SHP77 treated with DMSO at 0.1 percent for 48 hours (cell line): ENCODE results near the gene OR10G7.
A peak's percentile ranks its signal among the peaks of the same experiment; 100 is the strongest.

Experiments
- DNase-seq: peaks from one replicate; lab custom pipeline; 2025; lab: John Stamatoyannopoulos, UW

The OR10G7 gene

GRCh38 chr11:124041254-124041653 is at the start of gene OR10G7:
Gene OR10G7, minus strand, starts transcription at chr11:124041325. Its CDS starts 2,324 bp downstream, at chr11:124039001.
- DNase-seq: no peak

DNA sequence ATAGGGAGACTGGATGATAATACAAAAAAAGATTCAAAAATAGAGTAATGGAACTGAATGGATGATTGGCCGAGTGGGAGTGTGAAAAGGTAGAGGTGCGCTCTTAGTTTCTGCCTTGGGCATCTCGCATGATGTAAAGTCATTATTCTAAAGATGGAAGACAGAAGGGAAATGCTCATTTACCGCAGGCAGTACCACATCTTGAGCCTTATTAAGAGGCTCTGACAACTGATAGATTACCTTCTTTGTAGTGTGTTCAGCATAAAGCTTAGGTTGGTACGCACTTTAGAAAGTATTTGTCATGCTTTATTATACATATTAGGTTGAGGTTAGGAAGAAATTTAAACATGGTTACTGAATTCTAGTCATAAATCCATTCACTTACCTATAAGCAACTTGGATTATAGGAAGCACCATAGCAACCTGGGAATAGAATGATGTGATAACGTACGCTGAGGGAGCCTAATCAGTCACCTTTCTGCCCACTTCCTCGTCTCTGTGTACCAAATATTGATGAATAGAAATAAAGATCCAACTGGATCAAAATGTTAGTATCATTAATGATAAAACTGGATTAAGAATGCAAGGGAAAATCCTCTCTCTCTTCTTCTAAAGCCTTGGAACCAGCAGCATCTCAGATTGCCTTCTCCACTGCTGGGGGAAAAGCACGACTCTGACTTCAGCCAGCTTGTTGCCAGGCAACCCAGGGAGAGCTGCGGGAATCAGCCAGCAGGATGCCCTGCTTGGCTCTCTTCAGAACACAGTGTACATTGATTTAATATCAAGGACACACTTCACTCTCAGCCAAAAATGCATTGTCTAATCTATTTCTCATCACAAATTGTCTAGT is 45.1 kb upstream of the OR10G7 start:
- DNase-seq: no peak

- no peak for DNase-seq
Observed at GRCh38 chr11:124085583-124085982, 44.5 kb upstream of the OR10G7 start.

DNA sequence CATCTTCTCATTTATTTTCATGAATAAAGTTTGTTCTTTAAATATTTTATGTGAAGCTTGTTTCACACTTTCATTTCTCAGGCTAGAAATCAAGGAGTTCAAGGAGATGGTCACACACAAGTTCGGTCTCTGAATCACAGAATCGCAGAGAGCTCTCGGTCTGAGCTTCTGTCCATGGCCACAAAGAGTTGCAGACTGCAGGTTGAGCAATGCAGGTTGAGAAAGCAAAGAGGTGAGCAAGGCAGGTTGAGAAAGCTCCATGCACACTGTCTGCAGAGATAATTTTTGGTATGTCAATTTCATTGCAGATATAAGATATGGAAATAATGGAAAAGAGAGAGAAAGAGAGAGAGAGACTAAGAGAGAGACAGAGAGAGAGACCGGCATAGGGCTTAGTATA is 41.2 kb upstream of the OR10G7 start:
- DNase-seq: no peak

- no peak for DNase-seq
Observed at GRCh38 chr11:124081483-124081882, 40.4 kb upstream of the OR10G7 start.

DNA sequence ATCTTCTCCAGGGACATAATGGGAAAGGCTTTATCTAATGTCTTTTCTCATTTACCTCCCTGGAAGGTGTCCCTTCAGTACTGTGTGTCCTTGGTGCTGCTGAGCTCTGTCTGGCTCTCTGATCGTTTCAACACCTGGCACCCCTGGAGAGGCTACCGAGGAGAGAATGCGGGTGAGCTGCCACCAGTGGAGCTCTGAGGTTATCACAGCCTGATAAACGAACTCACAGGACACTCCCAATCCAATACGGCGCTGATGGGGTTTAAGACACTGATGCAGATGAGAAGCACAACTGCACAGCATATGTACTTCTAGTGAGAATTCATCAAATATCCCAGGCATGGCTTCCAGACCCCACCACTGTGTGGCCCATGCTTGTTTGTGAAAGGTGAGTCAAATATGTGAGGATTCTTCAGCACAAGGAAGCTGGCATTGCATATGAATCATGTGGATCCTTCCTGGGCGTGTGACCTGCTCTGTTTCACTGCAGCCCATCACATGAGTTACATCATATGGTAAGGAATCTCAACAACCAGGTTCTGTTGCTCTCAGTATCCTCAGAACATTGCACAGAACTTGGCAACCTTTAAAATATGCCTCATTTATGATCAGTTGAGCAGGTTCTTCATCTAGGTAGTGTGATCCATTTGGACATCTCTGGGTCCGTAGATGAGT is 39.3 kb upstream of the OR10G7 start:
- DNase-seq: no peak

- no peak for DNase-seq
Observed at GRCh38 chr11:124079631-124080326, 38.7 kb upstream of the OR10G7 start.

- DNase-seq: no peak
Observed at GRCh38 chr11:124078591-124078990, 37.5 kb upstream of the OR10G7 start.

- DNase-seq: no peak
Observed at GRCh38 chr11:124077266-124077665, 36.1 kb upstream of the OR10G7 start.

GRCh38 chr11:124075841-124076651 is 34.9 kb upstream of the OR10G7 start:
- no peak for DNase-seq

- DNase-seq: no peak
Observed at GRCh38 chr11:124075492-124075840, 34.3 kb upstream of the OR10G7 start.

GRCh38 chr11:124074554-124074953 is 33.4 kb upstream of the OR10G7 start:
- no peak for DNase-seq

GRCh38 chr11:124072147-124072546 is 31.0 kb upstream of the OR10G7 start:
- DNase-seq: no peak

GRCh38 chr11:124071623-124071948 is 30.5 kb upstream of the OR10G7 start:
- no peak for DNase-seq

DNA sequence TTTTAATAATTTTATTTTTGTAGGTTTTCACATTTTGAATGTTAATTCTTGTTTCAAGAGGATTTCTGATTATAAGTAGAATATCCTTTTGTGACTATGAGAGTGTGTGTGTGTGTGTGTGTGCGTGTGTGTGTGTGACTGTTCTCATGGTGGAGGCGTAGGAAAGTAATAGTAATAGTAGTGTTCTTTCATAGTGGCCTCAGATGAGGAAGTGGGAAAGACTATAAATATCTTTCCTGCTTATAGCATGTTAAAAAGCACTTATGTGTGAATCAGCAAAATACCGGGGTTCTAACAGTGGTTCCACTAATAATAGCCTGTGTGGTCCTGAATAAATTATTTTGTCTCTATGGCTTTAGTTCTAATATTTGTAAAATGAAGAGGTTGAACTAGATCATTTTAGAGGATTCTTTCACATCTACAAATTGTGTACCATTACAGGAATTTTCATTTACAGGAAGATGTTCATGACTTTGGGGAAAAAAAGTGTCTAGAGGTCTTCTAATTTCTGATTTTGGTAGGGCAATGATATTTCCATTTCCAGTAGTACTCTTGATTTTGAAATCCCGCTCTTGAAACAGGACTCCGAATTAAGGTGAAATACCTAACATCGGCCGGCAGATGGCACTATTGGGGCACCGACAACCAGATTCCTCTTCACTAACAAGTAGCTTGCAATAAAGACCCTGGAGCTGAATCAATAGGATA is 29.9 kb upstream of the OR10G7 start:
- peak; percentile 37 for DNase-seq

DNA sequence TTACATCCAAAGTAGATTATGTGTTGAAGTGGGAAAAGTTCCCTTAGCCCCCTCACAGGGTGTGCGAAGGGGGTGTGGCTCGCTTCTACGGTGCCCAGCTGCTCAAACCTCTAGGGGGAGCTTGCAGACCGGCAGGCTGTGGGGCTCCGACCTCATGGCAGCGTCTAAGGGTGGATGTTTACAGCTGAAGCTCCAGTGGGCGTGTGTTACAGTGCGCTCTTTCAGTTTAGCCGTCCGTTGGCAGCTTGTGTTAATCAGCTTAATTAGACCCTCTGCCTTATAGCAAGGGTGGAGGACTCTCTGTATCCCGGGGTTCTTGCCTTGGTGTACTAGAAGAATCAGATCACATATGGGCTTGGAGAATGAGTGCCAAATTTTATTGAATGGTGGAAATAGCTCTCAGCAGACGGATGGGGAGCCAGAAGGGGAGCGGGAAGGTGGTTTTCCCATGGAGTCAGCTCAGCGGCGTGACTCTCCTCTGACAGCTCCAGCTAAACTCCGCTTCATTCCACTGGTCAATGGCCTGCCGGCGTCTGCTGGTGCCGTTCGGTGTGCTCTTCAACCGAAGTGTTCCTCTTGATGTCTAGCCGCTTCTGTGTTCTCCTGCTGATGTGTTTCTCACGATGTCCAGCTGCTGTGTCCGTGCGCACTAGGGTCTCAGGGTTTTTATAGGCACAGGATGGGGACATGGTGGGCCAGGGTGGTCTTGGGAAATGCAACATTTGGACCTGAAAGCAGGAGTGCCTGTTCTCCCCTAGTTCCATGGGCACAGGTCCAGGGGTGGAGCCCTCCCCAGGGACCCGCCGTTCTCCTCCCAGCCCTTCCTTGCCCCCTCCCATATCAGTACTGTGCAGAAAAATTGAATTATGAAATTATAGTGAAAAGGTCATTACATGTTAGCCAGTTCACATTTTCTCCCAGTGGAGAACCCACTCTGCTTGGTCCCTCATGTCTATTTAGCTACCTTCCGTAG is 28.6 kb upstream of the OR10G7 start:
- DNase-seq: peak; percentile 63

GRCh38 chr11:124068601-124069110 is 27.5 kb upstream of the OR10G7 start:
- DNase-seq: no peak

- no peak for DNase-seq
Observed at GRCh38 chr11:124052966-124053365, 11.8 kb upstream of the OR10G7 start.

- no peak for DNase-seq
Observed at GRCh38 chr11:124050748-124051147, 9.6 kb upstream of the OR10G7 start.

GRCh38 chr11:124043420-124043819 is 2.3 kb upstream of the OR10G7 start:
- no peak for DNase-seq
